ENCODE measurements around the gene TRAP1. TPM values are rescaled to one million over a fixed set of nuclear protein-coding genes. Genes with fewer than 3 reads are reported as not detected.

Gene TRAP1
- total RNA-seq, 3 donors from 2014 or later = 44.8 to 69.5 (median 51.4) TPM

GRCh38 chr16:3754772-3755171 lies 37.4 kb upstream of the TRAP1 start:
- Histone ChIP-seq H3K36me3 (peaks cover 13% of the 10 kb centered on the region), H3K27me3 (no peaks in the 10 kb centered on the region), H3K27ac (no peak overlapping the region), H3K9me3 (no peaks in the 10 kb centered on the region), H3K4me3 (no peak overlapping the region), H3K4me1 (no peaks in the 10 kb centered on the region)
- intact Hi-C loops (cut with DNase I; ENCODE audit: low total_unique reads) = no loop called here
- DNase-seq (ENCODE audit: low spot score in 2 of 2) = no peak
- TF ChIP-seq CTCF (IDR thresholded peaks at IDR 0.05) (no peak), POLR2AphosphoS5 (IDR thresholded peaks at IDR 0.05) (no peak), POLR2A (IDR thresholded peaks at IDR 0.05) (no peak)

GRCh38 chr16:3754081-3754703 lies 36.9 kb upstream of the TRAP1 start:
- H3K27ac ChIP-seq = no peak overlapping the region
- DNase-seq (ENCODE audit: low spot score in 2 of 2) = no peak

GRCh38 chr16:3752984-3753383 lies 35.7 kb upstream of the TRAP1 start:
- H3K36me3 ChIP-seq = peaks cover 13% of the 10 kb centered on the region
- no peak overlapping the region for H3K27ac ChIP-seq
- no peak for DNase-seq (ENCODE audit: low spot score in 2 of 2)
- no peaks in the 10 kb centered on the region for H3K27me3 ChIP-seq
- H3K4me3 ChIP-seq = no peak overlapping the region
- H3K9me3 ChIP-seq = no peaks in the 10 kb centered on the region
- TF ChIP-seq POLR2AphosphoS5 (IDR thresholded peaks at IDR 0.05) (no peak), POLR2A (IDR thresholded peaks at IDR 0.05) (no peak), CTCF (IDR thresholded peaks at IDR 0.05) (no peak)
- intact Hi-C loops (cut with DNase I; ENCODE audit: low total_unique reads) = no loop called here
- H3K4me1 ChIP-seq = no peaks in the 10 kb centered on the region

More at GRCh38 chr16:3754081-3754703, 36.9 kb upstream of the TRAP1 start:
- H3K27me3 ChIP-seq = no peaks in the 10 kb centered on the region
- H3K4me1 ChIP-seq = no peaks in the 10 kb centered on the region
- intact Hi-C loops (cut with DNase I; ENCODE audit: low total_unique reads) = no loop called here
- TF ChIP-seq POLR2A (IDR thresholded peaks at IDR 0.05) (no peak), CTCF (IDR thresholded peaks at IDR 0.05) (no peak), POLR2AphosphoS5 (IDR thresholded peaks at IDR 0.05) (no peak)
- no peaks in the 10 kb centered on the region for H3K9me3 ChIP-seq
- H3K36me3 ChIP-seq = peaks cover 13% of the 10 kb centered on the region
- H3K4me3 ChIP-seq = no peak overlapping the region

- Histone ChIP-seq H3K27ac (no peak overlapping the region), H3K36me3 (peaks cover 5% of the 10 kb centered on the region), H3K4me3 (no peak overlapping the region), H3K9me3 (no peaks in the 10 kb centered on the region), H3K27me3 (no peaks in the 10 kb centered on the region), H3K4me1 (no peaks in the 10 kb centered on the region)
- no peak for DNase-seq (ENCODE audit: low spot score in 2 of 2)
- TF ChIP-seq CTCF (IDR thresholded peaks at IDR 0.05) (no peak), POLR2AphosphoS5 (IDR thresholded peaks at IDR 0.05) (no peak), POLR2A (IDR thresholded peaks at IDR 0.05) (no peak)
- intact Hi-C loops (cut with DNase I; ENCODE audit: low total_unique reads) = no loop called here
Observed at GRCh38 chr16:3751878-3752277, 34.6 kb upstream of the TRAP1 start.

- Histone ChIP-seq H3K4me3 (no peak overlapping the region), H3K36me3 (no peaks in the 10 kb centered on the region), H3K9me3 (no peaks in the 10 kb centered on the region), H3K27ac (no peak overlapping the region), H3K4me1 (no peaks in the 10 kb centered on the region), H3K27me3 (no peaks in the 10 kb centered on the region)
- DNase-seq (ENCODE audit: low spot score in 2 of 2) = no peak
- intact Hi-C loops (cut with DNase I; ENCODE audit: low total_unique reads) = no loop called here
- TF ChIP-seq CTCF (IDR thresholded peaks at IDR 0.05) = no peak
- TF ChIP-seq POLR2A (IDR thresholded peaks at IDR 0.05) = no peak
- TF ChIP-seq POLR2AphosphoS5 (IDR thresholded peaks at IDR 0.05) = no peak
Observed at GRCh38 chr16:3748307-3748706, 31.0 kb upstream of the TRAP1 start.
